HCT116 (cell line): ENCODE data around the gene UBR3. TPM values are rescaled to one million over a fixed set of nuclear protein-coding genes. Genes with fewer than 3 reads are reported as not detected.

Source experiments
- ATAC-seq: fragments of 200-7000 bp; cut with Tn5 transposase; 2 replicates; pipeline ENCODE4 v1.9.1; 2020; ENCODE audit warnings: mild to moderate bottlenecking, moderate library complexity
- BruUV-seq: library from RNA; stranded (reverse); fragments of 400-500 nt; replicated peaks from 2 replicates; lab custom pipeline; 2021; lab: Mats Ljungman, UMichigan
- CTCF ChIA-PET: fragments of 300-600 bp; sonication (Branson Sonifier 250); formaldehyde crosslinking; loops from one replicate; lab custom pipeline; 2021; ENCODE audit warnings: antibody characterized with exemption; lab: Charles Lee
- POLR2A ChIA-PET: fragments of 300-600, 350-600 bp; sonication (Branson Sonifier 250); formaldehyde crosslinking; loops from one replicate; lab custom pipeline; 2021; ENCODE audit warnings: antibody characterized with exemption; lab: Charles Lee
- RAD21 ChIA-PET, 2 experiments: fragments of 300-600 bp; sonication (Branson Sonifier 250); formaldehyde crosslinking; loops; one replicate each; lab custom pipeline; 2023; ENCODE audit warnings: low total read pairs in 2 of 2; ENCODE audit not compliant: uncharacterized antibody in 2 of 2, unreplicated experiment in 2 of 2, low non-redundant PET in 1 of 2; lab: Charles Lee
- DNase-seq: peaks from one replicate; pipeline ENCODE4 v3.0.0-alpha.2; 2010; ENCODE audit warnings: low read depth, low spot score
- H2AFZ ChIP-seq: fragments of 200-600 bp; shearing (Covaris generic), sonication (generic); 2 replicates; pipeline ENCODE4 v1.6.1; 2017; ENCODE audit warnings: low read depth, mixed run types, mixed read lengths, antibody characterized with exemption, low read length; ENCODE audit not compliant: poor library complexity, severe bottlenecking
- H3K27ac ChIP-seq: 2 replicates; pipeline ENCODE4 v1.5.1; 2012; ENCODE audit warnings: low read depth, low read length
- H3K27me3 ChIP-seq: fragments of 200-600 bp; sonication (generic); 2 replicates; pipeline ENCODE4 v1.6.1; 2016; ENCODE audit warnings: mixed run types, low read length, mixed read lengths; ENCODE audit not compliant: insufficient read depth
- H3K36me3 ChIP-seq, 2 experiments: fragments of 200-500 bp in 1 of 2; fragments of 200-600 bp in 1 of 2; sonication (Bioruptor generic) in 1 of 2; sonication (generic) in 1 of 2; 2 replicates each; pipeline versions ENCODE4 v1.5.1 to v1.6.1; 2014 to 2016; ENCODE audit warnings: low read length in 2 of 2, inconsistent platforms in 1 of 2, mixed read lengths in 1 of 2, mixed run types in 1 of 2; ENCODE audit not compliant: insufficient read depth in 2 of 2, control insufficient read depth in 1 of 2
- H3K4me1 ChIP-seq, 2 experiments: fragments of 200-600 bp in 1 of 2; sonication (generic) in 1 of 2; 2 replicates each; pipeline versions ENCODE4 v1.5.1 to v1.6.1; 2012 to 2017; ENCODE audit warnings: low read length in 2 of 2, inconsistent platforms in 1 of 2, mild to moderate bottlenecking in 1 of 2, mixed read lengths in 1 of 2, mixed run types in 1 of 2, moderate library complexity in 1 of 2; ENCODE audit not compliant: insufficient read depth in 2 of 2, control insufficient read depth in 1 of 2
- H3K4me2 ChIP-seq: fragments of 200-600 bp; sonication (generic); 2 replicates; pipeline ENCODE4 v1.6.1; 2017; ENCODE audit warnings: mixed run types, low read length, mixed read lengths
- H3K4me3 ChIP-seq, 2 experiments: fragments of 200-600 bp in 1 of 2; sonication (generic) in 1 of 2; replicated peaks in 1 of 2; 2 replicates each; pipeline ENCODE4 v1.5.1; 2011 to 2016; ENCODE audit warnings: low read length in 2 of 2, control low read depth in 1 of 2, low read depth in 1 of 2, mild to moderate bottlenecking in 1 of 2, mixed read lengths in 1 of 2, mixed run types in 1 of 2
- H3K79me2 ChIP-seq: fragments of 200-600 bp; sonication (generic); 2 replicates; pipeline ENCODE4 v1.6.1; 2017; ENCODE audit warnings: mild to moderate bottlenecking, mixed run types, low read length, moderate library complexity, mixed read lengths; ENCODE audit not compliant: insufficient read depth
- H3K9ac ChIP-seq: fragments of 200-600 bp; sonication (generic); 2 replicates; pipeline ENCODE4 v1.6.1; 2016; ENCODE audit warnings: low read length, mixed read lengths
- H3K9me2 ChIP-seq: fragments of 200-600 bp; sonication (generic), shearing (Covaris generic); 2 replicates; pipeline ENCODE4 v1.6.1; 2017; ENCODE audit warnings: mixed run types, mild to moderate bottlenecking, moderate library complexity; ENCODE audit not compliant: insufficient read depth
- H3K9me3 ChIP-seq, 2 experiments: fragments of 200-500 bp in 1 of 2; fragments of 200-600 bp in 1 of 2; sonication (Bioruptor generic) in 1 of 2; sonication (generic) in 1 of 2; 2 replicates each; pipeline ENCODE4 v1.6.1; 2014 to 2017; ENCODE audit warnings: low read length in 2 of 2, mixed read lengths in 2 of 2, inconsistent platforms in 1 of 2, low read depth in 1 of 2, mild to moderate bottlenecking in 1 of 2, mixed run types in 1 of 2, moderate library complexity in 1 of 2; ENCODE audit not compliant: control insufficient read depth in 1 of 2, insufficient read depth in 1 of 2
- H4K20me1 ChIP-seq: fragments of 200-600 bp; sonication (generic), shearing (Covaris generic); 2 replicates; pipeline ENCODE4 v1.6.1; 2017; ENCODE audit warnings: mixed run types, mild to moderate bottlenecking, moderate library complexity; ENCODE audit not compliant: insufficient read depth
- CTCF ChIP-seq, 3 experiments: fragments of 200-600 bp in 1 of 3; sonication (generic) in 1 of 3; IDR thresholded peaks in 2 of 3; conservative IDR thresholded peaks in 1 of 3; 2 replicates each; pipeline ENCODE4 v1.5.1; 2012 to 2017; ENCODE audit warnings: low read depth in 2 of 3, low read length in 2 of 3, antibody characterized with exemption in 1 of 3, borderline replicate concordance in 1 of 3, control low read depth in 1 of 3, mild to moderate bottlenecking in 1 of 3, mixed read lengths in 1 of 3, mixed run types in 1 of 3, moderate library complexity in 1 of 3; ENCODE audit not compliant: insufficient read depth in 1 of 3
- EGR1 ChIP-seq: IDR thresholded peaks from 2 replicates; pipeline ENCODE4 v1.6.1; 2012; ENCODE audit warnings: low read depth
- RAD21 ChIP-seq: IDR thresholded peaks from 2 replicates; pipeline ENCODE4 v1.6.1; 2012; ENCODE audit warnings: low read depth, mild to moderate bottlenecking
- ZFX ChIP-seq: fragments of 450-650 bp; IDR thresholded peaks from 2 replicates; pipeline ENCODE4 v1.6.1; 2017
- intact Hi-C: fragments of 100-400 bp; cut with micrococcal nuclease; formaldehyde crosslinking; loops from 2 replicates; pipeline ENCODE4 v1.10.0; 2022
- total RNA-seq: library from RNA; stranded (reverse); gene quantifications from one replicate; pipeline ENCODE4 v1.2.1, GENCODE V29; 2021; ENCODE audit not compliant: unreplicated experiment

Gene UBR3
- total RNA-seq, 1 experiment from 2014 or later, result 29.5 TPM

- ATAC-seq (no peak), DNase-seq (no peak)
- Histone ChIP-seq H3K9ac (no peak overlapping the region), H3K4me3 (no peak overlapping the region), H3K79me2 (no peaks in the 10 kb centered on the region), H2AFZ (no peak overlapping the region), H3K27me3 (no peaks in the 10 kb centered on the region), H3K9me2 (no peaks in the 10 kb centered on the region), H3K36me3 (peaks cover 0 to 4% of the 10 kb centered on the region in 2 experiments; a peak in 1 of 4 replicates), H3K27ac (no peak overlapping the region), H3K4me2 (no peak overlapping the region), H3K9me3 (no peaks in the 10 kb centered on the region), H3K4me1 (no peaks in the 10 kb centered on the region), H4K20me1 (no peaks in the 10 kb centered on the region)
- intact Hi-C loops, result loop anchor here (5.0 kb wide), 1 partner anchor 814 kb away; no protein-coding TSS in a partner anchor
- no peak for TF ChIP-seq ZFX
- RAD21 ChIA-PET, result no interaction called here
- CTCF ChIA-PET, result interaction anchor here (1.2 kb wide), 1 partner anchor 474 kb away, joined by 3 read pairs; no protein-coding TSS in a partner anchor
- no TSS peak for BruUV-seq
- POLR2A ChIA-PET, result no interaction called here
These were observed 98.7 kb downstream of the UBR3 start for GRCh38 chr2:169925968-169926367.

- intact Hi-C loops, result loop anchor here (1.0 to 5.0 kb wide), 4 partner anchors 104 to 816 kb away; partner anchors contain the start of gene METTL5
- RAD21 ChIA-PET, result no interaction called here
- H3K4me1 ChIP-seq, result no peaks in the 10 kb centered on the region
- H3K9ac ChIP-seq, result no peak overlapping the region
- no peaks in the 10 kb centered on the region for H3K79me2 ChIP-seq
- H3K9me2 ChIP-seq, result no peaks in the 10 kb centered on the region
- H3K36me3 ChIP-seq, result peaks cover 0 to 4% of the 10 kb centered on the region in 2 experiments; a peak in 1 of 4 replicates
- H2AFZ ChIP-seq, result no peak overlapping the region
- no peaks in the 10 kb centered on the region for H4K20me1 ChIP-seq
- TF ChIP-seq CTCF (IDR thresholded peaks at IDR 0.05 in 2 of 3, conservative IDR thresholded peaks at IDR 0.05 in 1 of 3; ENCODE audit: borderline replicate concordance in 1 of 3, insufficient read depth in 1 of 3, low read depth in 2 of 3, low read length in 2 of 3) (peak; percentile 47 to 78 (median 75)), RAD21 (peak; percentile 75), EGR1 (no peak)
- TF ChIP-seq, all 23 proteins: peak for 2
- Histone ChIP-seq H3K9me3 (no peaks in the 10 kb centered on the region), H3K4me2 (no peak overlapping the region), H3K27ac (no peak overlapping the region), H3K4me3 (no peak overlapping the region), H3K27me3 (no peaks in the 10 kb centered on the region)
- peak; percentile 28 for DNase-seq
- ATAC-seq, result no peak
- CTCF ChIA-PET, result interaction anchor here (0.9 to 1.5 kb wide), 4 partner anchors 11 to 478 kb away, joined by 3 to 7 read pairs (median 4); no protein-coding TSS in a partner anchor
- BruUV-seq, result no TSS peak
- POLR2A ChIA-PET, result no interaction called here
These were observed 101.2 kb downstream of the UBR3 start for GRCh38 chr2:169928463-169928864.
